ENCODE data around the gene LRRFIP2. TPM values are rescaled to one million over a fixed set of nuclear protein-coding genes. Genes with fewer than 3 reads are reported as not detected.

Gene LRRFIP2
- total and polyA plus RNA-seq, 2 of the 4 experiments (the other 2 are of a cell fraction), result 20.6 to 31.0 TPM

GRCh38 chr3:37137516-37137915 lies 36.9 kb downstream of the LRRFIP2 start:
- Histone ChIP-seq H4K5ac (ENCODE audit: low read depth, low read length) (no peak overlapping the region), H3K4me1 (ENCODE audit: control insufficient read depth, insufficient read depth, low read length) (peaks cover 6% of the 10 kb centered on the region), H3K23ac (ENCODE audit: low read depth, low read length) (0 out of 2 replicates have a peak overlapping the region, but pooled peaks have one; percentile 4), H4K91ac (ENCODE audit: insufficient read depth, low read depth, low read length) (no peak overlapping the region), H2AK9ac (replicated peaks; ENCODE audit: low read depth, low read length, poor library complexity) (no peak overlapping the region), H2BK5ac (ENCODE audit: low read depth, low read length, poor library complexity, severe bottlenecking) (no peak overlapping the region), H4K8ac (ENCODE audit: low read depth in 2 of 2, low read length in 2 of 2) (no peak overlapping the region), H2BK120ac (ENCODE audit: low read depth, low read length) (no peak overlapping the region), H3K27me3 (ENCODE audit: control insufficient read depth, insufficient read depth, low read length) (no peaks in the 10 kb centered on the region), H2BK15ac (ENCODE audit: low read depth, low read length) (no peak overlapping the region), H3K18ac (ENCODE audit: low read depth, low read length) (no peak overlapping the region), H3K9ac (ENCODE audit: low read depth, low read length) (no peak overlapping the region), H3K4me3 (ENCODE audit: insufficient read depth, low read depth, low read length) (no peak overlapping the region), H3K27ac (ENCODE audit: insufficient read depth, low read length) (no peak overlapping the region), H2AFZ (replicated peaks; ENCODE audit: low read length, poor library complexity) (no peak overlapping the region), H3K14ac (replicated peaks; ENCODE audit: low read depth, low read length) (no peak overlapping the region), H4K20me1 (ENCODE audit: insufficient read depth, low read length) (peaks cover 17% of the 10 kb centered on the region), H2AK5ac (ENCODE audit: low read depth, low read length) (no peak overlapping the region), H2BK20ac (ENCODE audit: low read depth, low read length) (no peak overlapping the region), H3K4me2 (ENCODE audit: low read depth, low read length) (no peak overlapping the region), H3K4ac (ENCODE audit: low read depth, low read length) (no peak overlapping the region), H3K9me3 (ENCODE audit: control insufficient read depth, insufficient read depth, low read length) (no peaks in the 10 kb centered on the region), H3K56ac (ENCODE audit: extremely low read depth, insufficient read depth, low read length) (no peak overlapping the region), H3K36me3 (ENCODE audit: control insufficient read depth, insufficient read depth, low read length) (peaks cover 6% of the 10 kb centered on the region; the same call in 1 of the 2 replicates), H3K79me1 (ENCODE audit: low read depth in 1 of 2, low read length in 2 of 2) (peaks cover 40 to 75% of the 10 kb centered on the region in 2 experiments), H3K9me1 (ENCODE audit: insufficient read depth, low read length) (peaks cover 9% of the 10 kb centered on the region)
- ATAC-seq (ENCODE audit: low read depth) (peak; percentile 75), DNase-seq (peak; percentile 54)
- dilution Hi-C loops (cut with HindIII; ENCODE audit: low sequenced_read_pairs, unreplicated experiment), result no loop called here
- intact Hi-C loops (cut with micrococcal nuclease), result no loop called here
- TF ChIP-seq NFE2L2 (IDR thresholded peaks at IDR 0.05; ENCODE audit: low read depth, low read length) (no peak), CEBPB (IDR thresholded peaks at IDR 0.05; ENCODE audit: low read depth, low read length) (no peak), USF2 (IDR thresholded peaks at IDR 0.05; ENCODE audit: low read depth, low read length) (no peak), RAD21 (IDR thresholded peaks at IDR 0.05; ENCODE audit: low read length) (no peak), FOS (IDR thresholded peaks at IDR 0.05; ENCODE audit: low read depth, low read length) (no peak), CHD1 (IDR thresholded peaks at IDR 0.05; ENCODE audit: low read depth, low read length) (no peak), MXI1 (IDR thresholded peaks at IDR 0.05; ENCODE audit: borderline replicate concordance, low read depth, low read length) (no peak), POLR2A (IDR thresholded peaks at IDR 0.05; ENCODE audit: low read depth, low read length) (no peak), BHLHE40 (IDR thresholded peaks at IDR 0.05; ENCODE audit: low read depth, low read length) (no peak), MAZ (IDR thresholded peaks at IDR 0.05; ENCODE audit: borderline replicate concordance, low read depth, low read length) (no peak), MAFK (IDR thresholded peaks at IDR 0.05; ENCODE audit: low read depth, low read length) (no peak), RFX5 (IDR thresholded peaks at IDR 0.05; ENCODE audit: low read depth, low read length) (no peak), SMC3 (IDR thresholded peaks at IDR 0.05; ENCODE audit: low read depth, low read length) (no peak), RCOR1 (IDR thresholded peaks at IDR 0.05; ENCODE audit: insufficient replicate concordance, low read length) (no peak)
- TF ChIP-seq, protein P1, sequence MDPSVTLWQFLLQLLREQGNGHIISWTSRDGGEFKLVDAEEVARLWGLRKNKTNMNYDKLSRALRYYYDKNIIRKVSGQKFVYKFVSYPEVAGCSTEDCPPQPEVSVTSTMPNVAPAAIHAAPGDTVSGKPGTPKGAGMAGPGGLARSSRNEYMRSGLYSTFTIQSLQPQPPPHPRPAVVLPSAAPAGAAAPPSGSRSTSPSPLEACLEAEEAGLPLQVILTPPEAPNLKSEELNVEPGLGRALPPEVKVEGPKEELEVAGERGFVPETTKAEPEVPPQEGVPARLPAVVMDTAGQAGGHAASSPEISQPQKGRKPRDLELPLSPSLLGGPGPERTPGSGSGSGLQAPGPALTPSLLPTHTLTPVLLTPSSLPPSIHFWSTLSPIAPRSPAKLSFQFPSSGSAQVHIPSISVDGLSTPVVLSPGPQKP (IDR thresholded peaks at IDR 0.05; ENCODE audit: borderline replicate concordance, low read depth, low read length), result no peak
- TF ChIP-seq, protein P2, sequence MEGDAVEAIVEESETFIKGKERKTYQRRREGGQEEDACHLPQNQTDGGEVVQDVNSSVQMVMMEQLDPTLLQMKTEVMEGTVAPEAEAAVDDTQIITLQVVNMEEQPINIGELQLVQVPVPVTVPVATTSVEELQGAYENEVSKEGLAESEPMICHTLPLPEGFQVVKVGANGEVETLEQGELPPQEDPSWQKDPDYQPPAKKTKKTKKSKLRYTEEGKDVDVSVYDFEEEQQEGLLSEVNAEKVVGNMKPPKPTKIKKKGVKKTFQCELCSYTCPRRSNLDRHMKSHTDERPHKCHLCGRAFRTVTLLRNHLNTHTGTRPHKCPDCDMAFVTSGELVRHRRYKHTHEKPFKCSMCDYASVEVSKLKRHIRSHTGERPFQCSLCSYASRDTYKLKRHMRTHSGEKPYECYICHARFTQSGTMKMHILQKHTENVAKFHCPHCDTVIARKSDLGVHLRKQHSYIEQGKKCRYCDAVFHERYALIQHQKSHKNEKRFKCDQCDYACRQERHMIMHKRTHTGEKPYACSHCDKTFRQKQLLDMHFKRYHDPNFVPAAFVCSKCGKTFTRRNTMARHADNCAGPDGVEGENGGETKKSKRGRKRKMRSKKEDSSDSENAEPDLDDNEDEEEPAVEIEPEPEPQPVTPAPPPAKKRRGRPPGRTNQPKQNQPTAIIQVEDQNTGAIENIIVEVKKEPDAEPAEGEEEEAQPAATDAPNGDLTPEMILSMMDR (conservative IDR thresholded peaks at IDR 0.05; ENCODE audit: low read depth, low read length), result no peak
- 50% methylated on average over 1 of the region's 1 CpG; no CpG with 5 or more reads in 1 of the 2 experiments for WGBS, 2 experiments (ENCODE audit: extremely low coverage in 2 of 2, insufficient read length in 1 of 2)
- ChIA-PET CTCF (interaction anchor here (0.6 kb wide), 1 partner anchor 109 kb away, joined by 3 read pairs; no protein-coding TSS in a partner anchor), POLR2A (ENCODE audit: unreplicated experiment) (no interaction called here)
- in situ Hi-C loops (cut with MboI; ENCODE audit: low sequenced_read_pairs), result no loop called here
- no TSS peak for BruUV-seq (replicated peaks)

Data from IMR-90 (cell line).